Heart left ventricle (tissue), 16 donors: ENCODE measurements around the gene APC2. TPM values are rescaled to one million over a fixed set of nuclear protein-coding genes. Genes with fewer than 3 reads are reported as not detected.

Source experiments
- ATAC-seq, 4 donors: fragments of 200-7000 bp; cut with Tn5 transposase; one replicate each; pipeline ENCODE4 v1.9.1; 2020 to 2022; ENCODE audit warnings: moderate library complexity in 4 of 4, mild to moderate bottlenecking in 3 of 4, moderate number of reproducible peaks in 1 of 4
- DNase-seq, 5 donors: peaks; one replicate each; pipeline ENCODE4 v3.0.0-alpha.2; 2020
- H3K27ac ChIP-seq, 12 donors: fragments of 200-600 bp; sonication (generic) in 4 of 12; one replicate each; pipeline versions ENCODE4 v1.5.0 to v1.8.0; 2016 to 2022; ENCODE audit warnings: mild to moderate bottlenecking in 2 of 12
- H3K27me3 ChIP-seq, 9 donors: fragments of 200-600 bp; sonication (generic) in 2 of 9; one replicate each; pipeline versions ENCODE4 v1.5.1 to v1.8.0; 2016 to 2022; ENCODE audit warnings: mild to moderate bottlenecking in 3 of 9
- H3K36me3 ChIP-seq, 9 donors: fragments of 200-600 bp; sonication (generic) in 2 of 9; one replicate each; pipeline versions ENCODE4 v1.5.0 to v1.8.0; 2018 to 2022; ENCODE audit warnings: mild to moderate bottlenecking in 2 of 9
- H3K4me1 ChIP-seq, 12 donors: fragments of 200-600 bp; sonication (generic) in 4 of 12; one replicate each; pipeline versions ENCODE4 v1.5.0 to v1.8.0; 2016 to 2022; ENCODE audit warnings: mild to moderate bottlenecking in 3 of 12
- H3K4me3 ChIP-seq, 12 donors: fragments of 200-600 bp; sonication (generic) in 4 of 12; one replicate each; pipeline versions ENCODE4 v1.5.0 to v1.8.0; 2017 to 2022; ENCODE audit warnings: mild to moderate bottlenecking in 9 of 12, moderate library complexity in 4 of 12
- H3K9me3 ChIP-seq, 12 donors: fragments of 200-600 bp; sonication (generic) in 4 of 12; one replicate each; pipeline versions ENCODE4 v1.5.0 to v1.8.0; 2016 to 2022; ENCODE audit warnings: mild to moderate bottlenecking in 1 of 12
- CTCF ChIP-seq, 12 donors: fragments of 200-600 bp; sonication (generic) in 4 of 12; IDR thresholded peaks; one replicate each; pipeline versions ENCODE4 v1.5.0 to v1.8.0; 2018 to 2022; ENCODE audit warnings: antibody characterized with exemption in 12 of 12, mild to moderate bottlenecking in 5 of 12
- POLR2A ChIP-seq, 2 donors: fragments of 450-650 bp; IDR thresholded peaks; one replicate each; pipeline ENCODE4 v1.6.1; 2017; ENCODE audit warnings: antibody characterized with exemption in 2 of 2, mild to moderate bottlenecking in 2 of 2, moderate library complexity in 2 of 2
- WGBS, 4 donors: extraction: QIAGEN DNeasy Blood & Tissue Kit in 2 of 4; methylation state at CpG; one replicate each; pipeline versions ENCODE4 v1.1.5 to v1.1.7; 2013 to 2018; 5-methylcytosine and 5-hydroxymethylcytosine counted together
- intact Hi-C, 10 donors: fragments of 100-400 bp; cut with DNase I; formaldehyde crosslinking; loops; one replicate each; pipeline versions ENCODE4 v1.11.1 to v1.14.2; 2022
- polyA plus RNA-seq, 2 donors: library from polyadenylated mRNA; stranded (reverse); fragments of 200-250 nt; gene quantifications; one replicate each; pipeline ENCODE4 v1.2.3, GENCODE V29; 2013
- total RNA-seq, 9 donors: library from RNA; depleted of rRNA in 2 of 9; stranded (reverse); fragments of >200 nt in 2 of 9; fragmentation: NEBNext Ultra II Directional in 3 of 9; extraction: Animal tissue kit (Norgen Biotek cat#: 25700) in 3 of 9; gene quantifications; one replicate each; pipeline versions ENCODE4 v1.1.0 to v1.2.4, GENCODE V29; 2016 to 2023
- donor health status: ischemic (EF 13 %, LVEDD 7.1; RV severe dilation, severe dysfunction).
- donor health status: healthy with polysubstance abuse.
- donor health status: DM: no; HTN: yes; CAD: no.
- donor health status: DM: no; HTN: no; CAD: no.
- donor health status: ischemic (EF 25% LVEDD 6.9; RV normal size, moderate dysfunction).
- donor health status: ischemic (EF 25% LVEDD 5.7; RV mildly dilated, moderate dysfunction).
- donor health status: healthy.
- donor health status: DM: yes; HTN: yes; CAD: no.
- donor health status: ischemic (EF 35%, LVEDD 5.7; RV mildly dilated, moderate dysfunction).
- donor health status: nonischemic (EF 11% LVEDD 7.7; RV severe dilation, severe dysfunction).
- donor health status: DM: yes; HTN: yes; CAD: no.
- donor health status: PGD.
- donor health status: ischemic (EF 29% LVEDD 5.4; RV normal size, mild dysfunction).
- donor health status: nonischemic (EF 23%, LVEDD 6.1; RV moderate dilation, normal function).

Gene APC2
- total and polyA plus RNA-seq, 11 donors: 0.04 to 0.72 (median 0.11) TPM; not detected in 1

DNA sequence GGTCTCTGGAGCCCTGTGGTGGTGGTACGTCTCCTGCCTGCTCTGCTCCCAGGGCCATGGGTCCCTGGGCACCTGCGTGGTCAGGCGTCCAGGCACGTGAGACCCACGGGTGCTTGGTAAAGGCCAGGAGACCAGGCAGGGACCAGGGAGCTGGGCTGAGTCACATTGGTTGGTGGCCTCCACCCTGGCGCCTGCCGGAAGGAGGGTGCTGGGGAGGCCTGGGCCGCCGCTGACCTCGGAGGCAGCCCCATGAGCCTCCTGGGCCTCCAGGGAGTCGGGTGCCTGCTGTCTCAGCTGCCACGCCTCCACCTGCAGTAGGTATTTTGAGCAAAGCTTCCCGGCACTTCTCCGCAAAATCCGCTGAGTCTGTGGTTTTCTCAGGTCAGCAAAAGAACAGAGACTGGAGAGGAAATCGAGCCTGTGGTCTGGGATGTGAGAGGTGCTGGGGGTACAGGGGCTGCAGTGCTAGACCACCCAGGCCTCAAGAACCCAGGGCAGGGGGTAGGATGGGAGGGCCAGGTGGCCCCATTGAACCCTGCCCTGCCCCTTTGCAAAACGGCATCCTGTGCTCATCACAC, 70.4 kb downstream of the APC2 start:
- H3K4me3 ChIP-seq: no peak overlapping the region
- TF ChIP-seq POLR2A (IDR thresholded peaks at IDR 0.05) (no peak), CTCF (IDR thresholded peaks at IDR 0.05) (no peak)
- intact Hi-C loops: loop anchor here in 2 of 10 donors (10.0 kb wide), 1 partner anchor 235 kb away; the partner anchor contains the start of gene EFNA2 (in 2 of the 2)
- DNase-seq (no peak), ATAC-seq (no peak)
- H3K36me3 ChIP-seq: no peaks in the 10 kb centered on the region
- peaks cover 0 to 28% (median 15%) of the 10 kb centered on the region in 9 donors for H3K27me3 ChIP-seq
- H3K27ac ChIP-seq: no peak overlapping the region
- 78 to 87% (median 83%) methylated on average over 10 to 17 of the region's 17 CpGs for WGBS, 4 donors
- no peaks in the 10 kb centered on the region for H3K9me3 ChIP-seq
- peaks cover 0 to 20% (median 0%) of the 10 kb centered on the region in 12 donors for H3K4me1 ChIP-seq

DNA sequence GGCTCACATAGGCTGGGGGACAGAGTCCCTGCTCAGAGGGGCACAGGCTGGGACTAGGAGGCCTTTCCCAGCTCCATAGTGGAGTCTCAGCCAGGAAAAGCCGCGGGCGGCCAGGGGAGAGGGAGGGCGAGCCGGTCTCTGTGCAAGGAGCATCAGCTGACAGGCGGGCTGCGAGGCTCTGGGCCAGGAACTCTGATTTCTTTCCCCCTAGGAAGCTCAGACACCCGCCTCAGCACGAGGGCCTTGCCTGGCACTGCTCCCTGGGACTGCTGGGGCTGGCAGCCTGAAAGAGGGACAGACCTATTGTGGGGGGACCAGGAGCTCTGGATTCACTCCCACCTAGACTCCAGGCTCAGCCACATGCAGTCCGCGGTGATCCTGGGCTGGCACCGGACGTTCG, 71.7 kb downstream of the APC2 start:
- intact Hi-C loops: loop anchor here in 2 of 10 donors (10.0 kb wide), 1 partner anchor 237 kb away; the partner anchor contains the start of gene EFNA2 (in 2 of the 2)
- TF ChIP-seq POLR2A (IDR thresholded peaks at IDR 0.05) (no peak), CTCF (IDR thresholded peaks at IDR 0.05) (no peak)

DNA sequence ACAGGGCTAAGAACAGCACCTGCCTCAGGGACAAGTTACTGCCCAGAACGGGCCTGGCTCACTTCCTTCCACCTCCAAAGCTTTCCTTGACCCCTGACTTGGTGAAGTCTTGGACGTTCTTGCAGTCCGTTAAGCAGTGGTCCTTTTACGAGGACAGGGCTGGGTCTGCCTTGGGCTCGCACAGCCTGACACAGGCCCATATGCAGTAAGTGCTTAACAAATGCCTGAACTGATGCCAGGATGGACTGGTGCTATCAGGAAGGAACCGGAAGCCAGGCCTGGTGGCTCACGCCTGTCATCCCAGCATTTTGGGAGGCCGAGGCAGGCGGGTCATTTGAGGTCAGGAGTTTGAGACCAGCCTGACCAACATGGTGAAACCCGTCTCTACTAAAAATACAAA, 72.1 kb downstream of the APC2 start:
- intact Hi-C loops: loop anchor here in 2 of 10 donors (10.0 kb wide), 1 partner anchor 237 kb away; the partner anchor contains the start of gene EFNA2 (in 2 of the 2)
- no peak overlapping the region for H3K4me3 ChIP-seq
- no peak for DNase-seq
- peak in 2 of 4 donors; percentile 10 to 20 for ATAC-seq
- no peaks in the 10 kb centered on the region for H3K36me3 ChIP-seq
- TF ChIP-seq CTCF (IDR thresholded peaks at IDR 0.05) (no peak), POLR2A (IDR thresholded peaks at IDR 0.05) (no peak)
- WGBS, 4 donors: 53 to 66% (median 58%) methylated on average over 10 of the region's 10 CpGs
- peaks cover 7 to 46% (median 31%) of the 10 kb centered on the region in 9 donors for H3K27me3 ChIP-seq
- peaks cover 0 to 20% (median 0%) of the 10 kb centered on the region in 12 donors for H3K4me1 ChIP-seq
- H3K9me3 ChIP-seq: no peaks in the 10 kb centered on the region
- H3K27ac ChIP-seq: peak overlapping the region in 3 of 12 donors; percentile 4 to 68 (median 61)

More for the DNA sequence above, 71.7 kb downstream of the APC2 start:
- 22 to 35% (median 30%) methylated on average over 9 to 14 of the region's 14 CpGs for WGBS, 4 donors
- Histone ChIP-seq H3K4me3 (no peak overlapping the region), H3K27ac (peak overlapping the region in 6 of 12 donors; percentile 4 to 68 (median 56)), H3K4me1 (peaks cover 0 to 20% (median 0%) of the 10 kb centered on the region in 12 donors), H3K27me3 (peaks cover 6 to 42% (median 29%) of the 10 kb centered on the region in 9 donors), H3K9me3 (no peaks in the 10 kb centered on the region), H3K36me3 (no peaks in the 10 kb centered on the region)
- ATAC-seq: peak; percentile 38 to 86 (median 50)
- DNase-seq: peak in 3 of 5 donors; percentile 45 to 63 (median 52)

- DNase-seq (no peak), ATAC-seq (no peak)
- Histone ChIP-seq H3K36me3 (no peaks in the 10 kb centered on the region), H3K27me3 (peaks cover 7 to 54% (median 32%) of the 10 kb centered on the region in 9 donors), H3K9me3 (no peaks in the 10 kb centered on the region), H3K4me1 (peaks cover 0 to 20% (median 0%) of the 10 kb centered on the region in 12 donors), H3K27ac (no peak overlapping the region), H3K4me3 (no peak overlapping the region)
- 73 to 82% (median 80%) methylated on average over 7 to 18 of the region's 18 CpGs for WGBS, 4 donors
- TF ChIP-seq POLR2A (IDR thresholded peaks at IDR 0.05) (no peak), CTCF (IDR thresholded peaks at IDR 0.05) (no peak)
- intact Hi-C loops: loop anchor here in 2 of 10 donors (10.0 kb wide), 1 partner anchor 238 kb away; the partner anchor contains the start of gene EFNA2 (in 2 of the 2)
These were observed 72.9 kb downstream of the APC2 start for GRCh38 chr19:1522838-1523237.
